ENCODE data around the gene GDPD5. TPM values are rescaled to one million over a fixed set of nuclear protein-coding genes. Genes with fewer than 3 reads are reported as not detected.

The GDPD5 gene
- total RNA-seq, 1 experiment from 2014 or later = 7.8 TPM

DNA sequence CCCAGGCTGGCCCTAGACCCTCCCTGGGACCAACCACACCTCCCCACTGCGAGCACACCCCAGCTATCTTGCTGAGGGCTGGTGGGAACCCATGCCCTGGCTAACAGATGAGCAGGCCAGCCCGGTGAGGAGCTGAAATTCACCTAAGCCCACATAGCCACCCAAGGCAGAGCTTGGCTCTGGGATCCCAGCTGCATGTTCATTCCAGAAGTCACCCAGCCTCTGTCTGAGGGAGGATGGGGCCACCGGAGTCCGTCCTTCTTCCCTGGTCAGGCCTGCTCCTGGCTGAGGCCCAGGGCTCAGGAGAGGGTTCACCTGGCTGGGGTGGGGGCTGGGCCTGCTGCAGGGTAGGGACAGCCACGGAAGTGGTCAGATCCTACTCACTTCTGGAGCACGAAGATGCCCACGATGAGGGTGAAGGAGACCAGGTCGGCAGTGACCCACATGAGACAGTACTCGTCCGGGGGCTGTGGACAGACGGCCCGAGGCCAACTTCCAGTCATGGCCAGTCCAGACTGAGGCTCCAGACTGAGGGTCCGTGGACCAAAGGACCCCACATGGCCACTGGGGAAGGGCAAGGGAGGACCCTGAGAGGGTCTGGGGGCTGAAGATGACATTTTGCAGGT, 86.1 kb downstream of the GDPD5 start:
- no peaks in the 10 kb centered on the region for H3K36me3 Mint-ChIP-seq (ENCODE audit: insufficient read depth in 1 of 3, low read depth in 3 of 3)
- TF ChIP-seq, protein P1, sequence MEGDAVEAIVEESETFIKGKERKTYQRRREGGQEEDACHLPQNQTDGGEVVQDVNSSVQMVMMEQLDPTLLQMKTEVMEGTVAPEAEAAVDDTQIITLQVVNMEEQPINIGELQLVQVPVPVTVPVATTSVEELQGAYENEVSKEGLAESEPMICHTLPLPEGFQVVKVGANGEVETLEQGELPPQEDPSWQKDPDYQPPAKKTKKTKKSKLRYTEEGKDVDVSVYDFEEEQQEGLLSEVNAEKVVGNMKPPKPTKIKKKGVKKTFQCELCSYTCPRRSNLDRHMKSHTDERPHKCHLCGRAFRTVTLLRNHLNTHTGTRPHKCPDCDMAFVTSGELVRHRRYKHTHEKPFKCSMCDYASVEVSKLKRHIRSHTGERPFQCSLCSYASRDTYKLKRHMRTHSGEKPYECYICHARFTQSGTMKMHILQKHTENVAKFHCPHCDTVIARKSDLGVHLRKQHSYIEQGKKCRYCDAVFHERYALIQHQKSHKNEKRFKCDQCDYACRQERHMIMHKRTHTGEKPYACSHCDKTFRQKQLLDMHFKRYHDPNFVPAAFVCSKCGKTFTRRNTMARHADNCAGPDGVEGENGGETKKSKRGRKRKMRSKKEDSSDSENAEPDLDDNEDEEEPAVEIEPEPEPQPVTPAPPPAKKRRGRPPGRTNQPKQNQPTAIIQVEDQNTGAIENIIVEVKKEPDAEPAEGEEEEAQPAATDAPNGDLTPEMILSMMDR (conservative IDR thresholded peaks at IDR 0.05) = no peak
- peaks cover 8% of the 10 kb centered on the region for H3K27me3 Mint-ChIP-seq (ENCODE audit: low read depth)
- H3T11ph ChIP-seq (ENCODE audit: low read length) = no peak overlapping the region
- no peaks in the 10 kb centered on the region for H3K9me3 Mint-ChIP-seq
- H2BK15ac ChIP-seq (ENCODE audit: low read depth, low read length) = no peak overlapping the region
- no peak overlapping the region for H3K56ac ChIP-seq (ENCODE audit: insufficient read length, low read depth, low read length)
- DNase-seq = no peak
- H2AK5ac ChIP-seq (ENCODE audit: insufficient read length, low read length) = no peak overlapping the region
- H4K20me1 ChIP-seq (ENCODE audit: control insufficient read depth, insufficient read depth, insufficient read length) = no peaks in the 10 kb centered on the region
- no CpG with 5 or more reads among the region's 13 CpGs for WGBS (ENCODE audit: extremely low coverage, insufficient read length, low lambda C conversion rate)
- H3K4me2 ChIP-seq (ENCODE audit: insufficient read depth, insufficient read length, low read length) = no peak overlapping the region
- no peak overlapping the region for H3K27ac ChIP-seq (ENCODE audit: insufficient read length, low read depth, low read length)
- no peak overlapping the region for H3K9ac ChIP-seq (ENCODE audit: extremely low read depth, insufficient read length, low read length)
- peaks cover 8 to 21% of the 10 kb centered on the region in 2 experiments for H3K4me1 Mint-ChIP-seq
- H3K79me1 ChIP-seq (ENCODE audit: insufficient read depth, low read depth, low read length, poor library complexity, severe bottlenecking) = no peaks in the 10 kb centered on the region
- H3K79me2 ChIP-seq (ENCODE audit: insufficient read depth, low read length) = no peaks in the 10 kb centered on the region
- no peak overlapping the region; a peak in 1 of 7 replicates for H3K27ac Mint-ChIP-seq
- no peak overlapping the region for H2BK12ac ChIP-seq (ENCODE audit: insufficient read length, low read depth, low read length)
- no peaks in the 10 kb centered on the region for H3K23me2 ChIP-seq (ENCODE audit: insufficient read length, low read depth, low read length, poor library complexity, severe bottlenecking)
- no peak overlapping the region for H2AFZ ChIP-seq (ENCODE audit: low read length)
- no peak overlapping the region for H4K91ac ChIP-seq (ENCODE audit: insufficient read length, low read depth, low read length)
- H4K8ac ChIP-seq (replicated peaks; ENCODE audit: insufficient read length, low read depth, low read length) = no peak overlapping the region
- no peak overlapping the region for H2BK5ac ChIP-seq (ENCODE audit: insufficient read length, low read length)
- no peak overlapping the region for H2BK120ac ChIP-seq (ENCODE audit: low read depth, low read length, poor library complexity, severe bottlenecking)
- H3K23ac ChIP-seq (ENCODE audit: insufficient read length, low read depth, low read length) = no peak overlapping the region
- no peaks in the 10 kb centered on the region for H3K27me3 ChIP-seq (ENCODE audit: insufficient read depth, low read length)
- H3K9me3 ChIP-seq (ENCODE audit: control insufficient read depth, low read depth, low read length) = no peaks in the 10 kb centered on the region
- no peak overlapping the region for H4K5ac ChIP-seq (ENCODE audit: insufficient read length, low read depth, low read length)
- H3K4me1 ChIP-seq (ENCODE audit: insufficient read depth, low read length) = no peaks in the 10 kb centered on the region; the same call in 1 of the 2 replicates
- no peak overlapping the region for H3K4ac ChIP-seq (ENCODE audit: low read depth, low read length)
- no peak overlapping the region for H3K14ac ChIP-seq (ENCODE audit: insufficient read depth, low read length)
- H3K18ac ChIP-seq (ENCODE audit: insufficient read length, low read depth, low read length) = no peak overlapping the region
- H2BK20ac ChIP-seq (ENCODE audit: low read depth, low read length, poor library complexity, severe bottlenecking) = no peak overlapping the region
- no peak overlapping the region; a peak in 1 of 5 replicates for H3K4me3 Mint-ChIP-seq
